Measurements from ENCODE around the gene FASN. TPM values are rescaled to one million over a fixed set of nuclear protein-coding genes. Genes with fewer than 3 reads are reported as not detected.

Gene FASN
- total RNA-seq, 1 donor from 2014 or later: 90.9 TPM

- peaks cover 18 to 19% of the 10 kb centered on the region in 2 donors for H3K4me1 ChIP-seq
- DNase-seq (ENCODE audit: low spot score in 2 of 2): no peak
- no peak for TF ChIP-seq CTCF (IDR thresholded peaks at IDR 0.05)
- H3K27ac ChIP-seq: peak overlapping the region; percentile 11 to 14
- intact Hi-C loops (cut with DNase I): loop anchor here (2.0 kb wide), 2 partner anchors 14 to 28 kb away; partner anchors contain the start of genes CENPX, DUS1L and LRRC45
- no peaks in the 10 kb centered on the region for H3K27me3 ChIP-seq
- H3K36me3 ChIP-seq: peaks cover 38 to 55% of the 10 kb centered on the region in 2 donors
- H3K4me3 ChIP-seq: peak overlapping the region; percentile 83 to 94
- H3K9me3 ChIP-seq: no peaks in the 10 kb centered on the region
Observed at GRCh38 chr17:82050761-82051641, 47.0 kb downstream of the FASN start.

- H3K4me1 ChIP-seq: peaks cover 18 to 19% of the 10 kb centered on the region in 2 donors
- no peaks in the 10 kb centered on the region for H3K27me3 ChIP-seq
- H3K27ac ChIP-seq: peak overlapping the region in 1 of 2 donors; percentile 11
- no peaks in the 10 kb centered on the region for H3K9me3 ChIP-seq
- no peak for DNase-seq (ENCODE audit: low spot score in 2 of 2)
- H3K4me3 ChIP-seq: peak overlapping the region; percentile 83 to 94
- intact Hi-C loops (cut with DNase I): loop anchor here (2.0 kb wide), 2 partner anchors 15 to 27 kb away; partner anchors contain the start of genes CENPX, DUS1L and LRRC45
- TF ChIP-seq CTCF (IDR thresholded peaks at IDR 0.05): no peak
- peaks cover 31 to 48% of the 10 kb centered on the region in 2 donors for H3K36me3 ChIP-seq
Observed at GRCh38 chr17:82050152-82050760, 47.8 kb downstream of the FASN start.

GRCh38 chr17:82049521-82049971 lies 48.5 kb downstream of the FASN start:
- Histone ChIP-seq H3K27ac (no peak overlapping the region), H3K4me3 (no peak overlapping the region), H3K4me1 (peaks cover 18 to 19% of the 10 kb centered on the region in 2 donors), H3K27me3 (no peaks in the 10 kb centered on the region), H3K36me3 (peaks cover 24 to 41% of the 10 kb centered on the region in 2 donors), H3K9me3 (no peaks in the 10 kb centered on the region)
- intact Hi-C loops (cut with DNase I): no loop called here
- no peak for TF ChIP-seq CTCF (IDR thresholded peaks at IDR 0.05)
- DNase-seq (ENCODE audit: low spot score in 2 of 2): no peak

- H3K4me3 ChIP-seq: no peak overlapping the region
- peaks cover 19 to 36% of the 10 kb centered on the region in 2 donors for H3K36me3 ChIP-seq
- no peaks in the 10 kb centered on the region for H3K27me3 ChIP-seq
- intact Hi-C loops (cut with DNase I): no loop called here
- no peaks in the 10 kb centered on the region for H3K9me3 ChIP-seq
- H3K4me1 ChIP-seq: peaks cover 18 to 19% of the 10 kb centered on the region in 2 donors
- no peak overlapping the region for H3K27ac ChIP-seq
- no peak for TF ChIP-seq CTCF (IDR thresholded peaks at IDR 0.05)
- no peak for DNase-seq (ENCODE audit: low spot score in 2 of 2)
Observed at GRCh38 chr17:82049106-82049505, 48.9 kb downstream of the FASN start.

- H3K27ac ChIP-seq: no peak overlapping the region
- no peak for DNase-seq (ENCODE audit: low spot score in 2 of 2)
- H3K4me3 ChIP-seq: no peak overlapping the region
- intact Hi-C loops (cut with DNase I): no loop called here
- no peaks in the 10 kb centered on the region for H3K9me3 ChIP-seq
- H3K4me1 ChIP-seq: peaks cover 18 to 19% of the 10 kb centered on the region in 2 donors
- TF ChIP-seq CTCF (IDR thresholded peaks at IDR 0.05): no peak
- H3K36me3 ChIP-seq: peaks cover 15 to 33% of the 10 kb centered on the region in 2 donors
- no peaks in the 10 kb centered on the region for H3K27me3 ChIP-seq
Observed at GRCh38 chr17:82048571-82048971, 49.5 kb downstream of the FASN start.

Measured in ascending aorta (tissue), 2 donors.